CD4-positive, alpha-beta T cell treated with Interleukin-17A for 1 hour (primary cell): ENCODE data around the gene TUBA1B.
"Not testable (repeated sequence)": the region's sequence is repeated elsewhere in the genome, so short reads cannot be mapped to it uniquely, and the experiment has no call there.

ENCODE experiments used
- DNase-seq: peaks from one replicate; pipeline ENCODE4 v3.0.0-alpha.2; 2020

TUBA1B gene

GRCh38 chr12:49131051-49131893 is at the start of gene TUBA1B:
TSS of gene TUBA1B (minus strand) at chr12:49131395. CDS start at chr12:49131300, 95 bp downstream.
- DNase-seq, result peak; percentile 92

DNA sequence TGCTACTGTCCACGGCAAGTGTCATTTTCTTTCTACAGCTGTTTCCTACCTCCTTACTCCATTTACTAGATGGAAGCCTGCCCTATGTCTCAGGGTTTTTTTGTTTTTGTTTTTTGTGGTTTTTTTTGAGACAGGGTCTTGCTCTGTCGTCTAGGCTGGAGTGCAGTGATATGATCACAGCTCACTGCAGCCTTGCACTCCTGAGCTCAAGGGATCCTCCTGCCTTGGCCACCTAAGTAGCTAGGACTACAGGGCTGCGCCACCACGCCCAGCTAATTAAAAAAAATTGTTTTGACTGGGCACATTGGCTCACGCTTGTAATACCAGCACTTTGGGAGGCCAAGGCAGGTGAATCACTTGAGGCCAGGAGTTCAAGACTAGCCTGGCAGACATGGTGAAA is 43.0 kb upstream of the TUBA1B start:
- no peak for DNase-seq

GRCh38 chr12:49170924-49171323 is 39.7 kb upstream of the TUBA1B start:
- no peak for DNase-seq

GRCh38 chr12:49165114-49165513 is 33.9 kb upstream of the TUBA1B start:
- DNase-seq, result no peak

- DNase-seq, result not testable (repeated sequence)
These were observed 30.7 kb upstream of the TUBA1B start for GRCh38 chr12:49161901-49162300.

DNA sequence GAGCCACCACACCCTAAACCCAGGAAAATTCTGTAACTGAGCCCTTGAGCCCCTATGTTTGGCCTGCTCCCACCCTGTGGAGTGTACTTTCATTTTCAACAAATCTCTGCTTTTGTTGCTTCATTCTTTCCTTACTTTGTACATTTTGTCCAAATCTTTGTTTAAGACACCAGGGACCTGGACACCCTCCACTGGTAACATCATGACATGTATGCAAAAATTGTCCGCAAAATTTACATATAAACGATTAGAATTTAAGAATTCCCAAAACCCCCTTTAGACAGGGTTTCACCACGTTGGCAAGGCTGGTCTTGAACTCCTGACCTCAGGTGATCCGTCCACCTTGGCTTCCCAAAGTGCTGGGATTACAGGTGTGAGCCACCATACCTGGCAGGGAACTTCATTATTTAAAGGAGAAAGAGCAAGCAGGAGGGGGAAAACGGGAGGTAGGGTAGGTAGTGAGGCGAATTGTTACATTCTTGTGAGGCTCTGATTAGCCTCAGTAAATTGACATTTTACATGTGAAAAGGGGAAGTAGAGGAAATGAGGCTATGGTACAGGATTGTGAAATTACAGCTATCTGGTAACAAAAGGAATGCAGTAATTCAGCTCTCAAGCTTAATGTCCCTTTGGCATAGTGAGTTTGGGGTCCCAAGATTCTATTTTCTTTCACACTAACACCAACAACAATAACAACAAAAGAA is 30.0 kb upstream of the TUBA1B start:
- no peak for DNase-seq

DNA sequence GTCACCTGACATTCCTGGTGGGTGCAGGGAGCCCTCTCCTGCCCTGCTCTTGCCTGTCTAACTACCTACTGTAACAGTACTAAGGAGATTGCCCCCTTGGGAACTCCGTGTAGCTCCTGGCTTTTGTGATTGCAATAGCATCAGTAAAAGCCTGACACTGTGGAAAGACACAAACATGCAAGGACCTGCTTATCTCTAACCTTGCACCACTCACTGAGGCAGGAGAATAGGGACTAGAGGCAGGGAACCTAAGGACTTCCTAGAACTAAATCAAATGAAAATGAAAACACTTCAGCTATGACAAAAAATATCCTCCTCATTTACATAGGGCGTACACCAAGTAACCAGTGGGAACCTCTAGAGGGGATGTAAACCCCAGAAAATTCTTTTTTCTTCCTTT is 29.2 kb upstream of the TUBA1B start:
- DNase-seq, result no peak

- DNase-seq, result no peak
These were observed 23.0 kb upstream of the TUBA1B start for GRCh38 chr12:49154221-49154620.

DNA sequence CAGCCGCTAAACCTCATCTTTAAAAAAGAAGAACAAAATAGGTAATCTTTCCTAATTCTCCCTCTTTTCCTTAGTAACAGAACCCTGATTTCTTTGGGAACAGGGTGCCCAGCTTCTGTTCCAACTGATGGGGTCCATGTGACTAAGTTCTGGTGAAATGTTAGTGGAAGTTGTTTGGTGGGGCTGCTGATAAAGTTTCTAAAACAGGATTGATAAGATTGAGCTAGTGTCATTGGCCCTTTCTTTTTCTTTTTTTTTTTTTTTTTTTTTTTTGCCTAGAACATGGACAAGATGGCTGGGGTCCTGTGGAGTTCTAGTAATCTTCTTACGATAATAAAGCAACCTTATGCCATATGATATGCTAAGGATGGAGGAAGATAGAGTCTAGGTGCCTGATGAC is 16.2 kb upstream of the TUBA1B start:
- DNase-seq, result no peak

- DNase-seq, result no peak
These were observed 15.2 kb upstream of the TUBA1B start for GRCh38 chr12:49146406-49146805.

- no peak for DNase-seq
These were observed 13.2 kb upstream of the TUBA1B start for GRCh38 chr12:49144384-49144783.

DNA sequence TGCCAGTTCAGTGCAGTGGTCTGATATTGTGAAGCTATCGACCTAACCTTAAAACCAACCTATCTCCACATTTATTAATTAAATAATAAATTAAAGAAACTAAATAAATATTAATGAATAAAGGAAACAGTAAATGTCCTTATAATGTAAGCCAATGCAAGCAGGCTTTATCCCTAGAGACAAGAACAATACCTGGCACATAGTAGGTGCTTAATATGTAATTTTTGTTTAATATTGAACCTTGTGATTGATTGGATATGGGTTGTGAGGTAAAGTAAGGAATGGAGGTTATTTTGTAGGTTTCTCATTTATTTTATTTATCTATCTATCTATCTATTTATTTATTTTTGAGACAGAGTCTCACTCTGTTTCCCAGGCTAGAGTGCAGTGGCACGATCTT is 7.8 kb upstream of the TUBA1B start:
- no peak for DNase-seq

GRCh38 chr12:49138587-49138986 is 7.4 kb upstream of the TUBA1B start:
- no peak for DNase-seq

GRCh38 chr12:49137476-49137875 is 6.3 kb upstream of the TUBA1B start:
- DNase-seq, result no peak

DNA sequence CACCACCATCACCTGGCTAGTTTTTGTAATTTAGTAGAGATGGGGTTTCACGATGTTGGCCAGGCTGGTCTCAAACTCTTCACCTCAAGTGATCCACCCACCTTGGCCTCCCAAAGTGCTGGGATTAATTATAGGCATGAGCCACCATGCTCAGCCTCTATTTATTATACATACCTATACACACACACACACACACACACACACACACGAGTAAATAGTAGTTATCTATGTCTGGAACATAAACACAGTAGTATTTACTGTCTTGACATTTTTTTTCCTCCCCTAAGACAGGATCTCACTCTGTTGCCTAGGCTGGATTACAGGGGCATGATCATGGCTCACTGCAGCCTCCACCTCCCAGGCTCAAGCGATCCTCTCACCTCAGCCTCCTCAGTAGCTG is 5.8 kb upstream of the TUBA1B start:
- not testable (repeated sequence) for DNase-seq

DNA sequence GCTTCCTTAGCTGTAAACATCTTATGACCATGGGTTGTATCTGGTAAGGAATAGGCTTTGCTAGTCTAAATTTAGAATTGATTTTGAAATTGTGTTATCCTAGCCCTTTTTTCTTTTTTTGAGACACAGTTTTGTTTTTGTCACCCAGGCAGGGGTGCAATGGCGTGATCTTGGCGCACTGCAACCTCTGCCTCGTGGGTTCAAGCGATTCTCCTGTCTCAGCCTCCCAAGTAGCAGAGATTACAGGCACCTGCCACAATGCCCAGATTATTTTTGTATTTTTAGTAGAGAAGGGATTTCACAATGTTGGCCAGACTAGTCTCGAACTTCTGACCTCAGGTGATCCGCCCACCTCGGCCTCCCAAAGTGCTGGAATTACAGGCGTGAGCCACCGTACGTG is 2.4 kb upstream of the TUBA1B start:
- no peak for DNase-seq

- no peak for DNase-seq
These were observed 1.8 kb upstream of the TUBA1B start for GRCh38 chr12:49133014-49133413.

DNA sequence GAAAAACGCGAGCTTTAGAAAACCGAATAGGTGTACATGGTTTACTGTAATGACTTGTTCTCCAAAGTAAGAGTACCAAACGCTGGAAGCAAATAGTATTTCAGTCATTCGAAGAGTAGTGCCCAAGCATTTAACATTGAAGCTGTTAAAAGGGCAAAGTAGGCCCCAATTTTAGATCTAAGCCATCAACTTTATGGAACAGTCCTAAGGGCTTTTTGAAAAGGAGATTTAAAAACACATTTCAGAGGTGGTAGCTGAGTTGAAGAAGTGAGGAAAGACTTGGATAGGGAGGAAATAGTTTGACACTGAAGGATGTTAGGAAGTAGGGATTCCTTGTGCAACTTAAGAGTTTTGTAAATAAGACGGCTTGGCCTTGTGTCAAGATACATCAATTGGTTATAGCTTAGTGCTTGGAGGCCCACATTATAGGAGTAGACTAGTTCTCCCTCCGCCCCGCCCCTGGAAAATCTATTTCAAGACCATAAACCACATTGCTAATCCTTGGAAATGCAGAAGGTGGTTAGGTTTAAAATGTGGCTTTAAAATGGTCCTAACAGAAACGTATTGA is 783 bp upstream of the TUBA1B start:
- DNase-seq, result no peak

DNA sequence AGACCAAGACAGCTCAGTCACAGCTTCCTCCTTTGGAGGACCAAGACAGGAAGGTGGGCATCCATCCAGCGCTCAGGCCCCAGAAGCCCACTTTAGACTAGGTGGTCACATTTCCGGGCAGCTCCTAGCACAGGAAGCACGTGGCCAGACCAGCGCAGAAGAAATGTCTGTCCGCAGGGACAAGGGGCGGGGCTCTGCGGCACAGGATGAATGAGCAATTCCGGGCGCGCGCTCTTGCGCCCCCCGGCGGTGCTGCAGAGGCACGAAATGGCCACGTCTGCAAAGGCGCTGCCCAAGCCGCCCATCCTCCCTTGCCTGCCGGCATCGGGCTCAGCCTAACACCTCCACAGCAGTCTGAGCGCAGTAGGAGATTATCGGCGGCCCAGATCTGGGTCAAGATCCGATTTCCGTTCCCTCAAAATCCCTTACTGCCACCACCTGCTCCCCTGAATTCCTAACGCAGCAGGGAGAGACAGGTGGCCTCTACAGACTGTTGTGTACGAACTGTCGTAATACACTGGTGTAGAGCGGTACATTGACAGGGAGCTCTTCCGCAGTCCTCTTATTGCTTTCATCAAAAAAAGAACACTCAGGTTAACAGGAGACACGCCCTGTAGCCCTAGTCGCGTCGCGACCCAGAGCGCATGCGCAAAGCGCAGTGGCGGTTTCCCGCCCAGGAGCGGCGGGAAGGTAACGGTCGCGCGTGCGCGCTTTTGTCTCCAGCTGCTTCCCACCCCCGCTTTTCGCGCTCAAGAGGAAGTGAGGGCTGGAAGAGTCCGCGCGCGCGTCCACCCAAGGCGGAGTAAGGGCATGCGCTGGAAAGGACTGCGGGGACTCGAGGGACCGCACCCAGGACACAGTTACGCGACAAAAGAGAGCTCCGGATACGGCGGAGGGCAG is 794 bp downstream of the TUBA1B start:
- peak; percentile 95 for DNase-seq

DNA sequence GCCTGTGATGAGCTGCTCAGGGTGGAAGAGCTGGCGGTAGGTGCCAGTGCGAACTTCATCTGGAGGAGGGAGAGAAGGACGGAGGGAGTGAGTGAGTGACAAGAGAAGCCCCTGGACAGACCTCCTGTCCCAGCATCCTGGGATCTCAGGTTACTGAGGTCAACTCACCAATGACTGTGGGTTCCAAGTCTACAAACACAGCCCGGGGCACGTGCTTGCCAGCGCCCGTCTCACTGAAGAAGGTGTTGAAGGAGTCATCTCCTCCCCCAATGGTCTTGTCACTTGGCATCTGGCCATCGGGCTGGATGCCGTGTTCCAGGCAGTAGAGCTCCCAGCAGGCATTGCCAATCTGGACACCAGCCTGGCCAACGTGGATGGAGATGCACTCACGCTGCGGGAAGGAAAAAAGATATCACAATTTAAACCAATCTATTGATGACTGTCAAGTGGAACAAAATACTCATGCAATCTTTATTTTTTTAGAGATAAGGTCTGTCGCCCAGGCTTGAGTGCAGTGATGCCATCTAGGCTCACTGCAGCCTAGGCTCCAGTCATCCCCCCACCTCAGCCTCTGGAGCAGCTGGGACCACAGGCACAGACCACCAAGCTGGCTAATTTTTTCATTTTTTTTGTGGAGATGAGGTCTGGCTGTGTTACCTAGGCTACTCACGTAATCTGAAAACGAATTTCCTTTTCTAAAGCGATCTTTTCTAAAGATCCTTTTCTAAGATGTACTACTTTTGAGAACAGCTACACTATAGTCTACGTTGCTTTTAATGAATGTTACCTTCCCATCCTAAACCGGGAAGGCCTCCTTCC is 1.7 kb downstream of the TUBA1B start:
- DNase-seq, result peak; percentile 16

GRCh38 chr12:49127971-49128370 is 3.2 kb downstream of the TUBA1B start:
- not testable (repeated sequence) for DNase-seq
